Activated CD4-positive, alpha-beta T cell treated with anti-CD3 and anti-CD28 coated beads, Interleukin-2, amount 50 U/mL, for 16 hours (primary cell): Measurements from ENCODE around the gene HOXC9.
A peak's percentile ranks its signal among the peaks of the same experiment; 100 is the strongest.

ENCODE experiments used
- DNase-seq: peaks from one replicate; pipeline ENCODE4 v3.0.0-alpha.2; 2020

Gene HOXC9

GRCh38 chr12:54000116-54001114, at the start of gene HOXC9:
Gene HOXC9 (plus strand): TSS chr12:54000161. CDS start chr12:54000189, 28 bp downstream.
- DNase-seq = no peak

GRCh38 chr12:53950437-53950773, 49.6 kb upstream of the HOXC9 start:
- no peak for DNase-seq

- DNase-seq = no peak
These were observed 49.0 kb upstream of the HOXC9 start for GRCh38 chr12:53950789-53951576.

GRCh38 chr12:53951577-53952334, 48.2 kb upstream of the HOXC9 start:
- DNase-seq = no peak

GRCh38 chr12:53952335-53952694, 47.6 kb upstream of the HOXC9 start:
- no peak for DNase-seq

- DNase-seq = peak; percentile 15
These were observed 46.9 kb upstream of the HOXC9 start for GRCh38 chr12:53952871-53953734.

GRCh38 chr12:53953831-53954693, 45.9 kb upstream of the HOXC9 start:
- DNase-seq = no peak

GRCh38 chr12:53954694-53955035, 45.3 kb upstream of the HOXC9 start, which contains the start of gene HOXC12:
Gene HOXC12 (plus strand): TSS chr12:53954903. CDS start chr12:53954930, 27 bp downstream.
- DNase-seq = no peak

- DNase-seq = no peak
These were observed 44.8 kb upstream of the HOXC9 start for GRCh38 chr12:53955036-53955775.

GRCh38 chr12:53955776-53956250, 44.1 kb upstream of the HOXC9 start:
- no peak for DNase-seq

- DNase-seq = no peak
These were observed 43.6 kb upstream of the HOXC9 start for GRCh38 chr12:53956251-53956887.

- DNase-seq = no peak
These were observed 42.9 kb upstream of the HOXC9 start for GRCh38 chr12:53956914-53957536.

GRCh38 chr12:53958128-53958527, 41.8 kb upstream of the HOXC9 start:
- no peak for DNase-seq

GRCh38 chr12:53959314-53959713, 40.6 kb upstream of the HOXC9 start:
- DNase-seq = no peak

GRCh38 chr12:53960187-53961024, 39.6 kb upstream of the HOXC9 start:
- no peak for DNase-seq

GRCh38 chr12:53961025-53961761, 38.8 kb upstream of the HOXC9 start:
- DNase-seq = no peak

GRCh38 chr12:53963005-53963404, 37.0 kb upstream of the HOXC9 start:
- DNase-seq = no peak
